Measurements from ENCODE around the gene TPX2.

DNA sequence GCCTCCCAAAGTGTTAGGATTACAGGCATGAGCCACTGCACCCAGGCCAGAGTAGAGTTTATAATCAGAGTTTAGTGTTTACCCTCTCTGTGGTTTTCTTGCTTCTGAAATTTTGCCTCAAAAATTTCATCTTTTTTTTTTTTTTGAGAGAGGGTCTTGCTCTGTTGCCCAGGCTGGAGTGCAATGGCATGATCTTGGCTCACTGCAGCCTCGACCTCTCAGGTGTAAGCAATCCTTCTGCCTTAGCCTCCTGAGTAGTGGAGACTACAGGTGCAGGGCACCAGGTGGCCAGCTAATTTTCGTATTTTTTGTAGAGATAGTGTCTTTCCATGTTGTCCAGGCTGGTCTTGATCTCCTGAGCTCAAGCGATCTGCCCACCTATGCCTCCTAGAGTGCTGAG is 28.7 kb downstream of the TPX2 start:
- TF ChIP-seq, protein P1, sequence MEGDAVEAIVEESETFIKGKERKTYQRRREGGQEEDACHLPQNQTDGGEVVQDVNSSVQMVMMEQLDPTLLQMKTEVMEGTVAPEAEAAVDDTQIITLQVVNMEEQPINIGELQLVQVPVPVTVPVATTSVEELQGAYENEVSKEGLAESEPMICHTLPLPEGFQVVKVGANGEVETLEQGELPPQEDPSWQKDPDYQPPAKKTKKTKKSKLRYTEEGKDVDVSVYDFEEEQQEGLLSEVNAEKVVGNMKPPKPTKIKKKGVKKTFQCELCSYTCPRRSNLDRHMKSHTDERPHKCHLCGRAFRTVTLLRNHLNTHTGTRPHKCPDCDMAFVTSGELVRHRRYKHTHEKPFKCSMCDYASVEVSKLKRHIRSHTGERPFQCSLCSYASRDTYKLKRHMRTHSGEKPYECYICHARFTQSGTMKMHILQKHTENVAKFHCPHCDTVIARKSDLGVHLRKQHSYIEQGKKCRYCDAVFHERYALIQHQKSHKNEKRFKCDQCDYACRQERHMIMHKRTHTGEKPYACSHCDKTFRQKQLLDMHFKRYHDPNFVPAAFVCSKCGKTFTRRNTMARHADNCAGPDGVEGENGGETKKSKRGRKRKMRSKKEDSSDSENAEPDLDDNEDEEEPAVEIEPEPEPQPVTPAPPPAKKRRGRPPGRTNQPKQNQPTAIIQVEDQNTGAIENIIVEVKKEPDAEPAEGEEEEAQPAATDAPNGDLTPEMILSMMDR (IDR thresholded peaks at IDR 0.05): no peak
- no peak for TF ChIP-seq ZFX (IDR thresholded peaks at IDR 0.05; ENCODE audit: borderline replicate concordance)
